ENCODE data around the gene PABPC3. TPM values are rescaled to one million over a fixed set of nuclear protein-coding genes. Genes with fewer than 3 reads are reported as not detected.

The PABPC3 gene
- total and polyA plus RNA-seq, 10 of the 15 experiments (the other 5 are each of a cell fraction or from before 2014, with no cell fraction given) = 0.04 to 0.87 (median 0.28) TPM

DNA sequence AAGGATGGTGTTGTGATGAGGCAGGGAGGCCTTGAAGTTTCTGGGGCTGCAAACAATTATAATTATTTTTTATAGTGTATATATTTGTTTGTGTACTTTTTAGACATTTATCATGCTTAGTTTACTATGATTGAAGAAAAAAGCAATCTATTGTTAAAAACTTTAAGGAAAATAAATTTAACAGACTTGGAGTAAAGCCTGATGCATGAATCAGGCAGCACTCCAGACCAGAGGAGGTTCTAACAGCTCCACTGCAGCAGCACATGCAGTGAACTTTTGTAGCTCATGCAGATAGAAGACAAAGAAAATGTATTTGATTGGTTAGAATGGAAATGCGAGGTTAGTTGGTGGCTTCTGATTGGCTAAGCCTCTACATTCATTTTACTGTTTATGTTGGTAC lies 36.8 kb upstream of the PABPC3 start:
- FAIRE-seq (no peak), ATAC-seq (no peak), DNase-seq (ENCODE audit: low read depth, low spot score) (no peak)
- Histone ChIP-seq H3K9me3 (replicated peaks; ENCODE audit: control insufficient read depth, insufficient read depth, low read length) (no peaks in the 10 kb centered on the region), H3K36me3 (ENCODE audit: control insufficient read depth in 2 of 2, insufficient read depth in 2 of 2, low read length in 1 of 2) (no peaks in the 10 kb centered on the region), H4K20me1 (ENCODE audit: control insufficient read depth, insufficient read depth) (no peaks in the 10 kb centered on the region), H3K9ac (ENCODE audit: control insufficient read depth, insufficient read depth, low read length) (no peak overlapping the region), H2AFZ (ENCODE audit: control insufficient read depth, low read depth, low read length) (no peak overlapping the region), H3K4me1 (ENCODE audit: control insufficient read depth, insufficient read depth, low read length) (no peaks in the 10 kb centered on the region), H3K27me3 (replicated peaks in 1 of 2; ENCODE audit: control insufficient read depth in 2 of 2, insufficient read depth in 2 of 2, low read length in 1 of 2) (peaks cover 0 to 4% of the 10 kb centered on the region in 2 experiments; a peak in 1 of 4 replicates), H3K79me2 (ENCODE audit: control insufficient read depth, insufficient read depth, low read length) (no peaks in the 10 kb centered on the region), H3K4me2 (ENCODE audit: control insufficient read depth, insufficient read depth) (no peak overlapping the region), H3K4me3 (no peak overlapping the region), H3K27ac (ENCODE audit: control insufficient read depth, insufficient read depth) (no peak overlapping the region)
- in situ Hi-C loops (cut with MboI) (no loop called here), intact Hi-C loops (cut with micrococcal nuclease; ENCODE audit: unreplicated experiment) (no loop called here)
- POLR2A ChIA-PET = no interaction called here
- SMC1A ChIA-PET (ENCODE audit: uncharacterized antibody, unreplicated experiment) = no interaction called here
- BruUV-seq (replicated peaks) = no TSS peak
- RAD21 ChIA-PET (ENCODE audit: unreplicated experiment) = no interaction called here
- CTCF ChIA-PET = no interaction called here
- 0% methylated on average over 1 of the region's 1 CpG for WGBS (ENCODE audit: insufficient coverage, insufficient replicate concordance, low lambda C conversion rate, missing lambda C conversion rate)
- no peak for TF ChIP-seq POLR2AphosphoS2 (IDR thresholded peaks at IDR 0.05; ENCODE audit: low read depth, low read length)
- TF ChIP-seq HSF1 (IDR thresholded peaks at IDR 0.05; ENCODE audit: low read depth, low read length) = no peak
- no peak for TF ChIP-seq NKRF (conservative IDR thresholded peaks at IDR 0.05)
- TF ChIP-seq POLR2AphosphoS5 (IDR thresholded peaks at IDR 0.05; ENCODE audit: low read length) = no peak
- no peak for TF ChIP-seq MTA3 (IDR thresholded peaks at IDR 0.05; ENCODE audit: borderline replicate concordance, low read length)
- TF ChIP-seq ZNF592 (IDR thresholded peaks at IDR 0.05) = no peak
- TF ChIP-seq CREM (IDR thresholded peaks at IDR 0.05; ENCODE audit: low read depth) = no peak
- TF ChIP-seq, protein P1, sequence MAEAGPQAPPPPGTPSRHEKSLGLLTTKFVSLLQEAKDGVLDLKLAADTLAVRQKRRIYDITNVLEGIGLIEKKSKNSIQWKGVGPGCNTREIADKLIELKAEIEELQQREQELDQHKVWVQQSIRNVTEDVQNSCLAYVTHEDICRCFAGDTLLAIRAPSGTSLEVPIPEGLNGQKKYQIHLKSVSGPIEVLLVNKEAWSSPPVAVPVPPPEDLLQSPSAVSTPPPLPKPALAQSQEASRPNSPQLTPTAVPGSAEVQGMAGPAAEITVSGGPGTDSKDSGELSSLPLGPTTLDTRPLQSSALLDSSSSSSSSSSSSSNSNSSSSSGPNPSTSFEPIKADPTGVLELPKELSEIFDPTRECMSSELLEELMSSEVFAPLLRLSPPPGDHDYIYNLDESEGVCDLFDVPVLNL (IDR thresholded peaks at IDR 0.05; ENCODE audit: low read depth, low read length) = no peak
- TF ChIP-seq EGR1 (IDR thresholded peaks at IDR 0.05; ENCODE audit: borderline replicate concordance in 1 of 2, low read depth in 2 of 2, low read length in 2 of 2) = no peak
- TF ChIP-seq ZZZ3 (IDR thresholded peaks at IDR 0.05; ENCODE audit: control insufficient read depth, insufficient read length, low read depth) = no peak
- no peak for TF ChIP-seq TARDBP (IDR thresholded peaks at IDR 0.05; ENCODE audit: borderline replicate concordance)
- TF ChIP-seq FOXK2 (IDR thresholded peaks at IDR 0.05) = no peak
- no peak for TF ChIP-seq ZNF384 (IDR thresholded peaks at IDR 0.05; ENCODE audit: borderline replicate concordance, low read depth, low read length)
- no peak for TF ChIP-seq NR2F1 (conservative IDR thresholded peaks at IDR 0.05)
- no peak for TF ChIP-seq GATAD2B (conservative IDR thresholded peaks at IDR 0.05; ENCODE audit: low read depth)

All from GM12878 (cell line).